ENCODE measurements around the gene MEGF8. TPM values are rescaled to one million over a fixed set of nuclear protein-coding genes. Genes with fewer than 3 reads are reported as not detected.
A peak's percentile ranks its signal among the peaks of the same experiment; 100 is the strongest.

Gene MEGF8
- total and polyA plus RNA-seq, 4 donors, result 6.0 to 21.7 (median 11.1) TPM

- ATAC-seq (ENCODE audit: insufficient read depth, low FRiP score), result peak; percentile 53
- 0 to 1% methylated on average over 65 to 89 of the region's 89 CpGs for WGBS, 2 donors
- Histone ChIP-seq H3K27ac (ENCODE audit: low read depth in 1 of 2, low read length in 1 of 2) (peak overlapping the region; percentile 76 to 96), H3K36me3 (ENCODE audit: control insufficient read depth in 4 of 4, insufficient read depth in 4 of 4, low read length in 4 of 4) (peaks cover 0 to 10% (median 2%) of the 10 kb centered on the region in 4 donors), H3K4me1 (ENCODE audit: control insufficient read depth in 5 of 5, insufficient read depth in 5 of 5, low read length in 5 of 5) (peaks cover 25 to 50% (median 32%) of the 10 kb centered on the region in 5 donors), H3K27me3 (ENCODE audit: control insufficient read depth in 3 of 3, insufficient read depth in 3 of 3, low read length in 2 of 3) (no peaks in the 10 kb centered on the region), H3K4me3 (peak overlapping the region; percentile 44), H3K9me3 (ENCODE audit: control insufficient read depth in 4 of 4, insufficient read depth in 3 of 4, low read length in 3 of 4) (no peaks in the 10 kb centered on the region), H3K9ac (ENCODE audit: insufficient read depth in 1 of 2, low read length in 2 of 2) (peak overlapping the region in 1 of 2 donors; percentile 63)
- TF ChIP-seq, protein P1, sequence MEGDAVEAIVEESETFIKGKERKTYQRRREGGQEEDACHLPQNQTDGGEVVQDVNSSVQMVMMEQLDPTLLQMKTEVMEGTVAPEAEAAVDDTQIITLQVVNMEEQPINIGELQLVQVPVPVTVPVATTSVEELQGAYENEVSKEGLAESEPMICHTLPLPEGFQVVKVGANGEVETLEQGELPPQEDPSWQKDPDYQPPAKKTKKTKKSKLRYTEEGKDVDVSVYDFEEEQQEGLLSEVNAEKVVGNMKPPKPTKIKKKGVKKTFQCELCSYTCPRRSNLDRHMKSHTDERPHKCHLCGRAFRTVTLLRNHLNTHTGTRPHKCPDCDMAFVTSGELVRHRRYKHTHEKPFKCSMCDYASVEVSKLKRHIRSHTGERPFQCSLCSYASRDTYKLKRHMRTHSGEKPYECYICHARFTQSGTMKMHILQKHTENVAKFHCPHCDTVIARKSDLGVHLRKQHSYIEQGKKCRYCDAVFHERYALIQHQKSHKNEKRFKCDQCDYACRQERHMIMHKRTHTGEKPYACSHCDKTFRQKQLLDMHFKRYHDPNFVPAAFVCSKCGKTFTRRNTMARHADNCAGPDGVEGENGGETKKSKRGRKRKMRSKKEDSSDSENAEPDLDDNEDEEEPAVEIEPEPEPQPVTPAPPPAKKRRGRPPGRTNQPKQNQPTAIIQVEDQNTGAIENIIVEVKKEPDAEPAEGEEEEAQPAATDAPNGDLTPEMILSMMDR (IDR thresholded peaks at IDR 0.05; ENCODE audit: control extremely low read depth, extremely low read depth), result peak; percentile 78
- DNase-seq, result peak; percentile 92 to 95 (median 92)
Measured at GRCh38 chr19:42279902-42280814, 45.3 kb upstream of the MEGF8 start.

DNA sequence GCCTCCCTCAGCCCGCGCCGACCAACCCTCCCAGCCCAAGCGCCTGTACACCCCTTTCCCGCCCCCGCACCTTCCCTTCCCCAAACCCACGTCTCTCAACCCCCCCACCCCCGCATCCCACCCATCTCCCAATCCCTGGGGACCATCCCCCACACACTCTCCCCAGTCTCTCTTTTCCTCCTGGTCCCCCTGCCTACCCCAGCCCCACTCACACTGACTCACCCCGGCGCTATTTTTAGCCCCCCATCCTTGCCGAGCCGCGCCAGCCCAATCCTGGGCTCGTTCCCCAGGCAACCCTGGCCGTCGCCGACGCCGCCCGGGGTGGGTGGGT is 44.7 kb upstream of the MEGF8 start:
- 0 to 1% methylated on average over 19 to 20 of the region's 20 CpGs for WGBS, 2 donors
- no peak for ATAC-seq (ENCODE audit: insufficient read depth, low FRiP score)
- Histone ChIP-seq H3K36me3 (ENCODE audit: control insufficient read depth in 4 of 4, insufficient read depth in 4 of 4, low read length in 4 of 4) (peaks cover 0 to 8% (median 1%) of the 10 kb centered on the region in 4 donors), H3K4me3 (peak overlapping the region; percentile 44), H3K27ac (ENCODE audit: low read depth in 1 of 2, low read length in 1 of 2) (peak overlapping the region; percentile 76 to 96), H3K9me3 (ENCODE audit: control insufficient read depth in 4 of 4, insufficient read depth in 3 of 4, low read length in 3 of 4) (no peaks in the 10 kb centered on the region), H3K4me1 (ENCODE audit: control insufficient read depth in 5 of 5, insufficient read depth in 5 of 5, low read length in 5 of 5) (peaks cover 31 to 56% (median 37%) of the 10 kb centered on the region in 5 donors), H3K27me3 (ENCODE audit: control insufficient read depth in 3 of 3, insufficient read depth in 3 of 3, low read length in 2 of 3) (no peaks in the 10 kb centered on the region), H3K9ac (ENCODE audit: insufficient read depth in 1 of 2, low read length in 2 of 2) (no peak overlapping the region)
- no peak for DNase-seq
- TF ChIP-seq, protein P1 (IDR thresholded peaks at IDR 0.05; ENCODE audit: control extremely low read depth, extremely low read depth), result no peak

- peak overlapping the region; percentile 95 to 96 for H3K27ac ChIP-seq (ENCODE audit: low read depth in 1 of 2, low read length in 1 of 2)
- 9% methylated on average over 16 to 25 of the region's 25 CpGs for WGBS, 2 donors
- TF ChIP-seq, protein P1 (IDR thresholded peaks at IDR 0.05; ENCODE audit: control extremely low read depth, extremely low read depth), result no peak
- DNase-seq, result peak; percentile 49 to 72 (median 52)
- peaks cover 35 to 61% (median 41%) of the 10 kb centered on the region in 5 donors for H3K4me1 ChIP-seq (ENCODE audit: control insufficient read depth in 5 of 5, insufficient read depth in 5 of 5, low read length in 5 of 5)
- H3K27me3 ChIP-seq (ENCODE audit: control insufficient read depth in 3 of 3, insufficient read depth in 3 of 3, low read length in 2 of 3), result no peaks in the 10 kb centered on the region
- no peak for ATAC-seq (ENCODE audit: insufficient read depth, low FRiP score)
- no peaks in the 10 kb centered on the region for H3K9me3 ChIP-seq (ENCODE audit: control insufficient read depth in 4 of 4, insufficient read depth in 3 of 4, low read length in 3 of 4)
- H3K4me3 ChIP-seq, result no peak overlapping the region
- peaks cover 0 to 4% (median 1%) of the 10 kb centered on the region in 4 donors for H3K36me3 ChIP-seq (ENCODE audit: control insufficient read depth in 4 of 4, insufficient read depth in 4 of 4, low read length in 4 of 4)
- H3K9ac ChIP-seq (ENCODE audit: insufficient read depth in 1 of 2, low read length in 2 of 2), result no peak overlapping the region
Measured at GRCh38 chr19:42281146-42281826, 44.1 kb upstream of the MEGF8 start.

All from lung (tissue), 12 donors.